ENCODE measurements around the gene CHD2.

CHD2 gene

DNA sequence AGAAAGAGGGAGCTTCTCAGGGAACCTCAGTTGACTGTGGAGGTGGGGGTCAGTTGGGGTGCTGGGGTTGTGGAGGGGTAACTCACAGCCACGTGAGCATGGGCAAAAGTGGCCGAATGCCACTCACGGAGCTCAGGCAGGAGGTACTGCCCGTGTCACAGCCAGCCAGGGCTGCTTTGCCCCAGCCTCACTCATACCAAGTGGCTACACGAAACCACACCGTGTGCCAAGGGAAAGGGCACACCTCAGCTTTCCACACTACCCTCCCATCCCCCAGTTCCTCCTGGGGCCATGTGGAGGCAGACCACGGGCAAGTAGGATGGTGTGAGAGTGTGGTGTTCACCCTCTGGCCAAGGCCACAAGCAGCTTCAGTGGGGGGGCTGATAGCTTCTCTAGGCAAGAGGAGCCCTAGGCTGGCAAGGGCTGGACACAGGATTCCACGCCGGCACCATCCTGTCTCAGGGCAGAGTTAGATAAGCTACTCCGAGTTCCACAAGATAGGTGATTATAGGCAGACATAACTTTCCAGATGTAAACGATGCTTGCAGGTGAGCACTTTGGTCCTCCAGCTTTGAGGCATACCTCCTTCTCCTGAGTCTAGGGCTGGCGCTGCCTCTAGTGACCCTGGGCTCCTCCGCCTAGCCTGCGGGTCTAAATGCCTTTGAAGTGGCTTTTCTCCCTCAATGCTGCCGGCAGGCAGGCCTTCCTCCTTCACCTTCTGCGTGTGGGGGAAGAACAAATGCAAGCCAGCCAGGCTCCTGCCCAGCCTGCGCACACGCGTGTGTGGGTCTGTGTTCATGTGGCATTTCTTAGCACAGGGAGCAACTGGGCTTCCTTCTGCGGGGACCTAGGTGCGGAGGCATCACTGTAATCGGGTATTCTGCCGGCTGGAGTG lies 163.9 kb downstream of the CHD2 start:
- in situ Hi-C loops (cut with MboI; ENCODE audit: low sequenced_read_pairs): no loop called here

- in situ Hi-C loops (cut with MboI; ENCODE audit: low sequenced_read_pairs): no loop called here
Observed at GRCh38 chr15:93065641-93066045, 165.5 kb downstream of the CHD2 start.

GRCh38 chr15:93066224-93066681 lies 166.1 kb downstream of the CHD2 start:
- in situ Hi-C loops (cut with MboI; ENCODE audit: low sequenced_read_pairs): no loop called here

DNA sequence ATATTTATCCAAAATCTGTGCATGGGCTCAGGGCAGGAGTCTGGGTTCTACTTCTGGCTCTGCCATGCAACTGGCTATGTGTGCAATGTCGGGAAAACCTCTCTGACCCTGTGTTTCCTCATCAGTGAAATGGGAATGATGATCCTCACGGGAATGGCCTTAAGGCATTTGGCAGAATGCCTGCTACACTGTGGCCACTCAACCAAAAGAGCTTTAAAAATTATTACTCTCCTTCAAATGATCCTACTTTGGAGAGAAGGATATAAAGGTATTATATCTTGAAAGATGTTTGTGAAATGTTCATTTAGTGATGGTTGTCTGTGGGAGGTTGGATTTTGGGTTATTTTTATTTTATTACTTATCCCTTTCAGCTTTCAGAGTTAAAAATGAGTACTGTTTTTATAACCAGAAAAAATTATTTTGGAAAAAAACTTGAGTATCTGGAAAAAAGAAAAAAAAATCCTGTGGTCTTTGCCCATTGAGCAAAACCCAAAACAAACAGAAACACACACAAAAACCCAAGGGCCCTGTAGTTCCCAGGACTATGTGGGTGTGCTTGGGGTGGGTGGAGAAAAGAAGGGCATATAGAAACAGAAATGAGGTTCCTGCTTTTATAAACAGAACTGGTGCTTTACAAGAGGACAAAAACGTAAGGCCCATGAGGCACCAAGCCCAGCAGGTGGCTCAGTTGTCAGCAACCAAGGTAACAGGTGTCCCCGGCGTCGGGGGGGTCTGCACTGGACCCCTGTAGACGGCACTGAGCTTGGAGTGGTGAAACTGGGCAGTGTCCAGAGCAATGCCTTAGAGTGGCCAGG lies 166.9 kb downstream of the CHD2 start:
- in situ Hi-C loops (cut with MboI; ENCODE audit: low sequenced_read_pairs): no loop called here

DNA sequence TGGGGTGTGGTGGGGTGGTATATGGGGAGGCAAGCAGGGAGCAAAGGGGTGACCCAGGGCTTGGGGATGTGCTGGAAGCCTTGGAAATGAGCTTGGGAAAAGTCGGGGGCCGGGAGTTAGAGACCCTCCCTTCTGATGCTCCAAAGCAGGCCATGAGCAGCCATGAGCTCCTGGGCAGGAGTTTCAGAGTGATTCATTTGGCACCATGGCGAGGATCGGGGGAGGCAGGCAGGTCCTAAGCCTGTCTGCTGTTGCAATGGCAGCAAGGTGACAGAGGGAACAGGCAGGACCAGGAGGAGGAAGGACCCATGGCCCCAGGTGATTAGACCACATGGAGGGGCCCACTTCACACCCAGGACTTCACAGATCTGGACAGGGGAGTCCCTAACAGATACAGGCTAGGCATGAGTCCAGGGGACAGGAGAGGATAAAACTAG lies 167.5 kb downstream of the CHD2 start:
- in situ Hi-C loops (cut with MboI; ENCODE audit: low sequenced_read_pairs): no loop called here

DNA sequence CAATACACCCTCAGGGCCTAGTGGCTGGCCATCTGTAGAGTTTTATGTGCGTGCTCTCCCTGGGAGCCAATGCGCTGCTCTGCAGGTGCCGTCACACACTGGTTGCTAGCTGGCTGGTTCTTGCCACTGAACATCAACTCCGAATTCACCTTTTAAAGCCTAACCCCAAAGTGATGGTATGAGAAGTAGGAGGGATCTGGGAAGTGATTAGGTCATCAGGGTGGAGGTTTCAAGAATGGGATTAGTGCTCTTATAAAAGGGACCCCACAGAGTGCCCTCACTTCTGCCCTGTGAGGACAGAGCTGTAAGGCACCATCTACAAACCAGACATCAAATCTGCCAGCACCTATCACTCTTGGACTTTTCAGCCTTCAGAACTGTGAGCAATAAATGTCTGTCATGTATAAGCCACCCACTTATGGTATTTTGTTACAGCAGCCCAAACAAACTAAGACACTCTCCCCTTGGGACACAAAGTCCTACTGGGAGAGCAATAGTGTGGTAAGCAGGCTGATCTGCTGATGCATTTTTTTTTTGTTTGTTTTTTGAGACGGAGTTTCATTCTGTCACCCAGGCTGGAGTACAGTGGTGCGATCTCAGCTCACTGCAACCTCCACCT lies 168.6 kb downstream of the CHD2 start:
- in situ Hi-C loops (cut with MboI; ENCODE audit: low sequenced_read_pairs): no loop called here

- in situ Hi-C loops (cut with MboI; ENCODE audit: low sequenced_read_pairs): no loop called here
Observed at GRCh38 chr15:93070132-93070531, 170.0 kb downstream of the CHD2 start.

DNA sequence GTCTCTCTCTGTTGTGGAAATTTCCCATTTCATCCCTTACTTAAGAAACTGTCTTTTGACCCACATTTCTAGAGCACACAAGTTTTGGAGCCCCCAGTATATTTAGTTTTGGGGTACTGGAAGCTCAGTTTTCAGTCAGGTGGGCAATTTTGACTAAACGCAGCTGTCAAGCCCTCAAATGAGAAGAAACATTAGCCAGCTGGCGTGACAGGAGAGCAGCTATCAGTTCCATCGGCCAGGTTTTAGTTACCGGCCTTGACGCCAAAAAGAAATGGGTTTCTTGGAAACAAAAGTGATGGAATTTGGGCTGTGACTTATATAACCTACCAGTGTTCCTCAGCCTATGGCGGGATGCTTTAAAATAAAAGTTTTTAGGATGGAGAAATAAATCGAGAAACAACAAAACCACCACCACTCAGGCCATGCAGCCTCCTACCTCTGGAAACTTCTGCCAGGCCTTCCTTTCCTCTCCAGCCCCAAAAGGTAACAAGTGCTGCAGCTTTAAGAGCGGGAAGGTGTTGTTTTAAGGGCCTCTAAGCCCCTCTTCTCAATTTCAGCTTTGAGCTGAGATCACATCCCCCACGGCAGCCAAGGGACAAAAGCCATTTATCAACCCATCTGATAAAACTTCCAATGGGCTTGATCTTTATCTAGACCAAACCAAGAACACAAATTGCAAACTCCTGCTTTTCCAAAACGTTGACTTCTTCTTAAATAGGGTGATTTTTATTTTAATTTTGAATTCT lies 170.6 kb downstream of the CHD2 start:
- in situ Hi-C loops (cut with MboI; ENCODE audit: low sequenced_read_pairs): no loop called here

DNA sequence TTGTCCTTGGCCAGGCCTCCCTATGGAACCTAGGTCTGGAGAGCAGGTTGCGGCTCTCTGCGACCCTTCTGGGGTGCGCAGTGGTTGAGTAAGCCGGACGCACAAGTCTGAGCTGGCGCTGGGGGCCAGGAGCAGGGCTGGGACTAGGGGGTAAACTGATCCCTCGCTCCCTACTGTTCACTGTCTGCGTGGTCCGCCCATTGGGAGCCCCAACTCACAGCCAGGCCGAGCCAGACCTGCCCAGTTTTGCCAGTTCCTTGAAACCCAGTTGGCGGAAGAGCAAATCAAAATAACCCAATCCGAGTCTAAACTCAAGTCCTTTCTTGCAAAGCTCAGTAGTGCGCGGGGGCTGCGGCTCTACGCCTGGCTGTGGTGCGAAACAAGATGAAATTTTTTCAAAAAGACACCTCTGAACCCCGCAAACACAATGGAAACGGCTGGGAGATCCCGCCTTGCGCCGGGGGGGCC lies 171.4 kb downstream of the CHD2 start:
- in situ Hi-C loops (cut with MboI; ENCODE audit: low sequenced_read_pairs): no loop called here

GRCh38 chr15:93072011-93072410 lies 171.9 kb downstream of the CHD2 start:
- in situ Hi-C loops (cut with MboI; ENCODE audit: low sequenced_read_pairs): no loop called here

- in situ Hi-C loops (cut with MboI; ENCODE audit: low sequenced_read_pairs): no loop called here
Observed at GRCh38 chr15:93072411-93073394, 172.6 kb downstream of the CHD2 start.

- in situ Hi-C loops (cut with MboI; ENCODE audit: low sequenced_read_pairs): no loop called here
Observed at GRCh38 chr15:93073465-93073952, 173.4 kb downstream of the CHD2 start.

GRCh38 chr15:93074599-93074998 lies 174.5 kb downstream of the CHD2 start:
- in situ Hi-C loops (cut with MboI; ENCODE audit: low sequenced_read_pairs): no loop called here

GRCh38 chr15:93076217-93076616 lies 176.1 kb downstream of the CHD2 start:
- in situ Hi-C loops (cut with MboI; ENCODE audit: low sequenced_read_pairs): no loop called here

DNA sequence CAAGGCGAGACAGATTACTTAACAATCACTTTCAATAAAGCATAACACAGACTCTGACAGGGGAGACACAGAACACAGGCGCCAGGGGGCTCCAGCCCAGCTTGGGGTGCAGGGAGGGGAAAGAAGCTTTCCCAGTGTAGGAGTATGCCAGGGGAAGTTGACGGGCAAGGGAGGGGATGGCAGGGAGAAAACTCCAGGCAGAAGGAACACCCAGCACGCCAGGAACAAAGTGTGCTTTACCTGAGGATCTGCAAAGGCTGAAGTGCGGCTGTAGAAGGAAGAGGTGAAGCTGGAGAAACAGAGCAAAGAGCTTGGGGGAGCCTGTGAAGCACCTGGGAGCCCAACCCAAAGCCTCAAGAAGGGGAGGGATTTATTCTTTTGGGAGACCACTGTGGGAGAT lies 176.8 kb downstream of the CHD2 start:
- in situ Hi-C loops (cut with MboI; ENCODE audit: low sequenced_read_pairs): no loop called here
